Measurements from ENCODE around the gene SLIT3.

SLIT3 gene

DNA sequence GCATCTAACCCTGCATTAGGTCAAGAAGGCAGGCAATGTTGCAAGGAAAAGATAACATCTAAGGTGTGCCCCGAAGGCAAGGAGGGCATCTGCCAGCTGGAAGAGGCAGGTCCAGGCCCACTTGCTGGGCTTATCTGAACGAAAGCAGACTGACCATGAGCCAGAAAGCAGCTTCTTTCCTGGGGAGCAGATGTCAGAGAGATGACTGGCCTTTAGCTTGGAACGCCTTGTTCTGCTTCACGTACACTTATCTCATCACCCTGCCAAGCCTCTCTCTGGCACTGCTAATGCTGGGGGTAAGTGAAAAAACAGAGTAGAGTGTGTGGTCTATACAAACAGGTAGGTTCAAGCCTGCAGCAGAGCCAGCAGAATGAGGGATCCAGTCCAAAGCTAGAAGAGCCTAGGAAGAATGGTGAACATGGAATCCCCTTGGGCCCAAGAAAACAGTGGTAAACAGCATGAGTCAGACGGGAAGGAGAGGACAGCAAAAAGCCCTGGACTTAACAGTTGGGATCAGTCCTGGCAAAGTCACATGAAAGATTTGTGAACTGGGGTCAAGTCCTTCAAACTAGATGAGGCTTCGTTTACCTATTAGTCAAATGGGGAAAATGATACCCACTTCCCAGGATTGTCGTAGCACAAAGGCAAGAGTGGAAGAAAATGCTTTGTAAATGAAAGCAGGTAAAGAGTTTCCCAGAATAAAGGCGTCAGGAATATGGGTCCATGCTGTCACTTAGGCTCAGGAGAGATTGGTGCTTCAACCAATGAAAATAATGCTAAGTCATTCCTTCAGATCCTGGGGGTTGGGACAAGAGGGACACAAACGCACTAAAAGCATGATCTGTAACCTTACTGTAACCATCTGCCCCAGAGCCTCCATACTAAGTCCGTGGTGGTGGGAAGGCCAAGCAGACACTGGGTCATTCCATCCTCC, 200.9 kb downstream of the SLIT3 start:
- TF ChIP-seq, protein P1, sequence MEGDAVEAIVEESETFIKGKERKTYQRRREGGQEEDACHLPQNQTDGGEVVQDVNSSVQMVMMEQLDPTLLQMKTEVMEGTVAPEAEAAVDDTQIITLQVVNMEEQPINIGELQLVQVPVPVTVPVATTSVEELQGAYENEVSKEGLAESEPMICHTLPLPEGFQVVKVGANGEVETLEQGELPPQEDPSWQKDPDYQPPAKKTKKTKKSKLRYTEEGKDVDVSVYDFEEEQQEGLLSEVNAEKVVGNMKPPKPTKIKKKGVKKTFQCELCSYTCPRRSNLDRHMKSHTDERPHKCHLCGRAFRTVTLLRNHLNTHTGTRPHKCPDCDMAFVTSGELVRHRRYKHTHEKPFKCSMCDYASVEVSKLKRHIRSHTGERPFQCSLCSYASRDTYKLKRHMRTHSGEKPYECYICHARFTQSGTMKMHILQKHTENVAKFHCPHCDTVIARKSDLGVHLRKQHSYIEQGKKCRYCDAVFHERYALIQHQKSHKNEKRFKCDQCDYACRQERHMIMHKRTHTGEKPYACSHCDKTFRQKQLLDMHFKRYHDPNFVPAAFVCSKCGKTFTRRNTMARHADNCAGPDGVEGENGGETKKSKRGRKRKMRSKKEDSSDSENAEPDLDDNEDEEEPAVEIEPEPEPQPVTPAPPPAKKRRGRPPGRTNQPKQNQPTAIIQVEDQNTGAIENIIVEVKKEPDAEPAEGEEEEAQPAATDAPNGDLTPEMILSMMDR (IDR thresholded peaks at IDR 0.05; ENCODE audit: insufficient read depth, low read length, poor library complexity, severe bottlenecking): no peak
- H3K27me3 ChIP-seq (replicated peaks; ENCODE audit: control insufficient read depth, insufficient read depth, low read length): 0 out of 2 replicates have a peak, but pooled peaks cover 2% of the 10 kb centered on the region
- no peaks in the 10 kb centered on the region for H3K36me3 ChIP-seq (ENCODE audit: control insufficient read depth, insufficient read depth, low read length)
- no peak overlapping the region for H3K4me3 ChIP-seq (replicated peaks; ENCODE audit: low read depth, low read length)
- no peak for DNase-seq (ENCODE audit: extremely low read depth, insufficient read length)

DNA sequence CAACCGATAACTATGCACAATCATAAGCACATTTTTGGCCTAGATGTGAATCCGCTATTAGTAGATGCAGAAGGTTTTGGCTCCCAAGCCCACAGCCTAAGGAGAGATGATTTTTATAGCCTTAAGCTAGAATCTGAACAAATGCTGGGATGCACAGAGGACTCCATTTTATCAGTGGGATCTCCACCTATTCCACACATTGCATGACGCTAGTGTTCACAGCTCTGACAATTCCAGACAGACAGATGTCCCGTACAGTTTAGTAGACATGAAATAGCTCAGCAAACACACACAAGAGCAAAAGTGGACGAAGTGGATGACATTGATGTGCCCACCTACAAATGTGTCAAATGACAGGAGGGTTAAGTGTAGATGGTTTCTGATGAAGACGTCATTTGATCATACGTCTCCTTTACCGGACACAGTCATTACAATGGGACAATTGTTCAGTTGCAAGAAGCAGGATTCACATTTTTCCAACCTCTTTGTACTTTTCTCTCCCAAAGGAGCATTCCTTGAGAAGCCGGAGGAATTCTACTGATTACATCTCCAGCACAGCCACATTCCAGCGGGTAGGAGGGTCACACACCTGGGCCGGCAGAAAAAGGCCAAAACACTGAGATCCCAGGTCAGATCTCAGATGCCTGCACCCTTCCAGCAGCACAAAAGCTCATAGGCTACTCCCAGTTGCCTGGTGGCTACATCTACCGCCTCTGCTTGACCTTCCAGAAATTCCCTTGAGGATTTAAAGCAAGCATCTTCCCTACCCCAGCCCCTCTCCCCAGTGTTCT, 202.4 kb downstream of the SLIT3 start:
- Histone ChIP-seq H3K27me3 (replicated peaks; ENCODE audit: control insufficient read depth, insufficient read depth, low read length) (0 out of 2 replicates have a peak, but pooled peaks cover 2% of the 10 kb centered on the region), H3K36me3 (ENCODE audit: control insufficient read depth, insufficient read depth, low read length) (no peaks in the 10 kb centered on the region), H3K4me3 (replicated peaks; ENCODE audit: low read depth, low read length) (no peak overlapping the region)
- TF ChIP-seq, protein P1 (IDR thresholded peaks at IDR 0.05; ENCODE audit: insufficient read depth, low read length, poor library complexity, severe bottlenecking): no peak
- DNase-seq (ENCODE audit: extremely low read depth, insufficient read length): no peak

DNA sequence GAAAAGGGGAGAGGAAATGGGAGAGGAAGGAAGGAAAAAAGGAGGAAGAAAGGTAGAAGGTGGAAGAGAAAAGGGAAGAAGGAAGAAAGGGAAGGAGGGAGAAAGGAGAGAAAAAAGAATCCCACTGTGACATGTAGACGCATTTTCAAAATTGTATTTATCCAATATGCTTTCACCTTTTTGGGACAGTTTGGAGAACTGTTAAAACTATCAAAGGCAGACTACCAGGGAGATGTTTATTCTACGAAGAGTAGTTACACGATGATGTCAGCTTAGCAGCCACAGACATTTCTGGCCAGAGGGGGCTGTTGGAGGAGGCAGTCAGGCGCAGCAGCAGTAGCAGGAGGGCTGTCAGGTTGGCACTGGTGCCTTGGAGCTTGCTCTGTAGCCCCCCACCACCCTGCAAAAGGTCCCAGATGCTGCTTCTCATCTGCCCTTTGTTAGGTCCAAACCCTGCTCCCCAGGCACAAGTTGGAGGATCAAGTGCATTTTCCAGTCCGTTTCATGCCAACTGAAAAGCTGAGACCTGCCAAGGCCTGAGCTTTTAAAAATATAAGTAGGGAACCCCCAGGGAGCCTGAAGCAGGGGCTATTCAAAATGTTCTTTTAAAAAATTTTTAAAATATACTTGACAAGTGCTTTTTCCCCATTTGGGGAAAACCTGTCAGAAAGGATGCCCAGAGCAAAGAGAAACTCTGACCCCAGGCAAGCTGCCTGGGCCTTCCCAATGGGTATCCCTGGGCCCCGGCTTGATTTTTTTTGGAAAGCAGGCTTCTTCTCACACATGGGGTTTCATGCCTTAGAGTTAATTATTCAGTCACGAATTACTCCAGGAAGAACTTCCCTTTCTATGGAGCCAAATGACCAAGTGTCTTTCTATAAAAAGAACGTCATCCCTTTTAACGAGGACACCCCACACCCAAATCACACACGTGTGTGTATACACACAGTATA, 203.3 kb downstream of the SLIT3 start:
- Histone ChIP-seq H3K4me3 (replicated peaks; ENCODE audit: low read depth, low read length) (no peak overlapping the region), H3K36me3 (ENCODE audit: control insufficient read depth, insufficient read depth, low read length) (no peaks in the 10 kb centered on the region), H3K27me3 (replicated peaks; ENCODE audit: control insufficient read depth, insufficient read depth, low read length) (0 out of 2 replicates have a peak, but pooled peaks cover 2% of the 10 kb centered on the region)
- no peak for DNase-seq (ENCODE audit: extremely low read depth, insufficient read length)
- TF ChIP-seq, protein P1 (IDR thresholded peaks at IDR 0.05; ENCODE audit: insufficient read depth, low read length, poor library complexity, severe bottlenecking): no peak

DNA sequence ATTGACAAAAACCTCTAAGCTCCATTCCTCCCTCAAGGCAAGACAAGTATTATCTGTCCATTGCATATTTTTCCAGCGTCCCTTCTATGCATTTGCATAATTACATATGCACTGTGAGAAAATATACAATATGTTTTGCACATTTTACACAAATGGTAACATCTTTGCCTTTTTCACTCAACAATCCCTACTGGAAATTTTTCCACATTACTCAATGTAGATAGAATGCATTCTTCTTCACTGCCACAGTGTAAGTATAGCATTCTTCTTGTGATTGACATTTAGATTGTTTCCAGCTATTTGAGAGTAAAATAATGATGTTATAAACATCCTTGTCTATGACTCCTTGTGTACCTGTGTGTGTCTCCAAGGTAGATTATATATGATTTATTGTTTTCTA, 205.0 kb downstream of the SLIT3 start:
- Histone ChIP-seq H3K4me3 (replicated peaks; ENCODE audit: low read depth, low read length) (no peak overlapping the region), H3K36me3 (ENCODE audit: control insufficient read depth, insufficient read depth, low read length) (no peaks in the 10 kb centered on the region), H3K27me3 (replicated peaks; ENCODE audit: control insufficient read depth, insufficient read depth, low read length) (0 out of 2 replicates have a peak, but pooled peaks cover 2% of the 10 kb centered on the region)
- TF ChIP-seq, protein P1 (IDR thresholded peaks at IDR 0.05; ENCODE audit: insufficient read depth, low read length, poor library complexity, severe bottlenecking): no peak
- DNase-seq (ENCODE audit: extremely low read depth, insufficient read length): no peak

DNA sequence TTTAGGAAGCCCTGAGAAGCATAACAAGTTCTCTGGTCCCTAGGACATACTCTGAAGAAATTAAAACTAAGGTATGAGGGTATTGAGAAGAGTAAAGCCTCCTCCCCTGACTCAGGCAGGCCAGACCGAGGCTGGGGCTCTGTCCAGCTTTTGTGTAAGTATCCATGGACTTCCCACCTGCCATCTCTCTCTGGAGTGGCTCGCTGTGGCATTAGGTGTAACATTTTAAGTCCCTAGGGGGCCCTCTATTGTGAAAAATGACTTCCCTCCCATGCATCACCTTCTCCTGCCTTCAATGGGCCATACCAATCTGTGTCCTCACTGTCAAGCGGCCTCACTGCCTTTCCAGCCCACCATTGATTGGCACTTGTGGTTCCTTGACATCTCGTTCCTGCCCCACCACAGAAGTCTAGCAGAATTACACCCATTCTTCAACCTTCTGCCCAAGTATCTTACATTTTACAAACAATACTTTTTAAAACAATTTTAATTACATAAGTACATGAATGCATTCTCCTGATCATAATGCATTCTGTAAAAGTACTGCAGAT, 205.5 kb downstream of the SLIT3 start:
- DNase-seq (ENCODE audit: extremely low read depth, insufficient read length): no peak
- TF ChIP-seq, protein P1 (IDR thresholded peaks at IDR 0.05; ENCODE audit: insufficient read depth, low read length, poor library complexity, severe bottlenecking): no peak
- 0 out of 2 replicates have a peak, but pooled peaks cover 2% of the 10 kb centered on the region for H3K27me3 ChIP-seq (replicated peaks; ENCODE audit: control insufficient read depth, insufficient read depth, low read length)
- no peak overlapping the region for H3K4me3 ChIP-seq (replicated peaks; ENCODE audit: low read depth, low read length)
- no peaks in the 10 kb centered on the region for H3K36me3 ChIP-seq (ENCODE audit: control insufficient read depth, insufficient read depth, low read length)

Measured in GM06990 (cell line).